Measurements from ENCODE around the gene ALDH1A2. TPM values are rescaled to one million over a fixed set of nuclear protein-coding genes. Genes with fewer than 3 reads are reported as not detected.

Gene ALDH1A2
- total RNA-seq, 1 donor from 2014 or later: 18.7 TPM

GRCh38 chr15:57927091-57927631, 138.3 kb downstream of the ALDH1A2 start:
- no peak for DNase-seq (ENCODE audit: low read depth)
- no peak overlapping the region for H3K4me3 ChIP-seq (ENCODE audit: low read depth, low read length)
- TF ChIP-seq CTCF (conservative IDR thresholded peaks at IDR 0.05; ENCODE audit: low read depth, low read length): no peak

GRCh38 chr15:57925650-57926049, 139.9 kb downstream of the ALDH1A2 start:
- no peak for TF ChIP-seq CTCF (conservative IDR thresholded peaks at IDR 0.05; ENCODE audit: low read depth, low read length)
- H3K4me3 ChIP-seq (ENCODE audit: low read depth, low read length): no peak overlapping the region
- DNase-seq (ENCODE audit: low read depth): no peak

- DNase-seq (ENCODE audit: low read depth): no peak
- H3K4me3 ChIP-seq (ENCODE audit: low read depth, low read length): no peak overlapping the region
- no peak for TF ChIP-seq CTCF (conservative IDR thresholded peaks at IDR 0.05; ENCODE audit: low read depth, low read length)
Observed at GRCh38 chr15:57924598-57924997, 140.9 kb downstream of the ALDH1A2 start.

GRCh38 chr15:57923750-57924149, 141.8 kb downstream of the ALDH1A2 start:
- H3K4me3 ChIP-seq (ENCODE audit: low read depth, low read length): no peak overlapping the region
- TF ChIP-seq CTCF (conservative IDR thresholded peaks at IDR 0.05; ENCODE audit: low read depth, low read length): no peak
- no peak for DNase-seq (ENCODE audit: low read depth)

- TF ChIP-seq CTCF (conservative IDR thresholded peaks at IDR 0.05; ENCODE audit: low read depth, low read length): no peak
- H3K4me3 ChIP-seq (ENCODE audit: low read depth, low read length): no peak overlapping the region
- no peak for DNase-seq (ENCODE audit: low read depth)
Observed at GRCh38 chr15:57923306-57923705, 142.2 kb downstream of the ALDH1A2 start.

- peak; percentile 3 for TF ChIP-seq CTCF (conservative IDR thresholded peaks at IDR 0.05; ENCODE audit: low read depth, low read length)
- no peak overlapping the region for H3K4me3 ChIP-seq (ENCODE audit: low read depth, low read length)
- DNase-seq (ENCODE audit: low read depth): no peak
Observed at GRCh38 chr15:57922776-57923175, 142.7 kb downstream of the ALDH1A2 start.

GRCh38 chr15:57921371-57921770, 144.1 kb downstream of the ALDH1A2 start:
- DNase-seq (ENCODE audit: low read depth): no peak
- TF ChIP-seq CTCF (conservative IDR thresholded peaks at IDR 0.05; ENCODE audit: low read depth, low read length): no peak
- H3K4me3 ChIP-seq (ENCODE audit: low read depth, low read length): no peak overlapping the region
